Measurements from ENCODE around the gene TGOLN2. TPM values are rescaled to one million over a fixed set of nuclear protein-coding genes. Genes with fewer than 3 reads are reported as not detected.

The TGOLN2 gene
- total RNA-seq, 1 donor from 2014 or later: 102 TPM

Other genes starting within 250 kb of the TGOLN2 start
- gene TCF7L1, start 194.6 kb downstream of the TGOLN2 start, total RNA-seq: not detected in 2 replicates
- gene RETSAT, start 26.5 kb upstream of the TGOLN2 start, total RNA-seq: 23.4 and 25.9 TPM in 2 replicates
- gene ELMOD3, start 26.8 kb upstream of the TGOLN2 start, total RNA-seq: 13.8 and 15.9 TPM in 2 replicates
- gene CAPG, start 82.4 kb upstream of the TGOLN2 start, total RNA-seq: 35.5 and 38.2 TPM in 2 replicates
- 0.34 and 0.70 TPM in 2 replicates for gene SH2D6, start 90.7 kb upstream of the TGOLN2 start, total RNA-seq
- 461 and 480 TPM in 2 replicates for gene MAT2A, start 211.2 kb upstream of the TGOLN2 start, total RNA-seq
- 26.2 and 28.3 TPM in 2 replicates for gene GGCX, start 233.5 kb upstream of the TGOLN2 start, total RNA-seq
- gene VAMP8, start 249.6 kb upstream of the TGOLN2 start, total RNA-seq: 86.1 and 89.6 TPM in 2 replicates

Measured in activated T-helper 1 cell treated with anti-CD3 and anti-CD28 coated beads, Interleukin-12 subunit alpha, Interleukin-12 subunit beta, Interleukin-2, Interleukin-4 antibody, amounts not matched to agents 30 ng/mL and 10 ng/mL and 1 ng/mL, durations not matched to agents 14 hours and 24 hours and 36 hours (primary cell).